Naive thymus-derived CD4-positive, alpha-beta T cell (primary cell): Measurements from ENCODE around the gene LCP1. TPM values are rescaled to one million over a fixed set of nuclear protein-coding genes. Genes with fewer than 3 reads are reported as not detected.

Source experiments
- ATAC-seq: fragments of 150-1000 bp; cut with Tn5 transposase; 2 replicates; pipeline ENCODE4 v1.10.0; 2021; ENCODE audit warnings: mild to moderate bottlenecking, moderate library complexity
- CTCF ChIA-PET: fragments of 350-600 bp; sonication (Branson Sonifier 250); formaldehyde crosslinking; loops from one replicate; lab custom pipeline; 2021; ENCODE audit warnings: antibody characterized with exemption; lab: Charles Lee
- POLR2A ChIA-PET: fragments of 350-600 bp; sonication (Branson Sonifier 250); formaldehyde crosslinking; loops from one replicate; lab custom pipeline; 2021; ENCODE audit warnings: antibody characterized with exemption, inconsistent platforms; lab: Charles Lee
- DNase-seq, 9 donors: peaks; one replicate each; pipeline versions ENCODE4 v3.0.0 to v3.0.0-alpha.2; 2020 to 2022; ENCODE audit warnings: mixed read lengths in 1 of 9
- H3K27ac ChIP-seq: one replicate; pipeline ENCODE4 v1.7.0; 2013; ENCODE audit warnings: mild to moderate bottlenecking, low read depth, low read length, moderate library complexity
- H3K27me3 ChIP-seq, 2 donors: one replicate each; pipeline ENCODE4 v1.7.0; 2013; ENCODE audit warnings: low read length in 2 of 2, mild to moderate bottlenecking in 2 of 2, moderate library complexity in 2 of 2; ENCODE audit not compliant: control insufficient read depth in 2 of 2, insufficient read depth in 2 of 2
- H3K36me3 ChIP-seq, 3 experiments: 1 replicate in 2 of 3; 2 replicates in 1 of 3; pipeline ENCODE4 v1.7.0; 2013; ENCODE audit warnings: low read length in 3 of 3, mild to moderate bottlenecking in 3 of 3, moderate library complexity in 1 of 3; ENCODE audit not compliant: insufficient read depth in 3 of 3, control insufficient read depth in 2 of 3
- H3K4me1 ChIP-seq, 2 donors: one replicate each; pipeline ENCODE4 v1.7.0; 2013; ENCODE audit warnings: low read length in 2 of 2, mild to moderate bottlenecking in 2 of 2, moderate library complexity in 1 of 2; ENCODE audit not compliant: control insufficient read depth in 2 of 2, insufficient read depth in 2 of 2
- H3K4me3 ChIP-seq: 2 replicates; pipeline ENCODE4 v1.7.0; 2013; ENCODE audit warnings: mild to moderate bottlenecking, low read length
- H3K9me3 ChIP-seq, 3 experiments: 1 replicate in 2 of 3; 2 replicates in 1 of 3; pipeline ENCODE4 v1.7.0; 2013; ENCODE audit warnings: low read length in 3 of 3; ENCODE audit not compliant: control insufficient read depth in 2 of 3
- H3K27ac Mint-ChIP-seq, 9 donors: one replicate each; pipeline ENCODE4 v1.8.0; 2020 to 2022; ENCODE audit warnings: mixed read lengths in 9 of 9, mild to moderate bottlenecking in 8 of 9, moderate library complexity in 5 of 9, inconsistent platforms in 2 of 9
- H3K27me3 Mint-ChIP-seq, 5 donors: one replicate each; pipeline ENCODE4 v1.8.0; 2021 to 2022; ENCODE audit warnings: mixed read lengths in 5 of 5, mild to moderate bottlenecking in 1 of 5
- H3K36me3 Mint-ChIP-seq, 5 donors: one replicate each; pipeline ENCODE4 v1.8.0; 2020 to 2022; ENCODE audit warnings: mixed read lengths in 5 of 5, mild to moderate bottlenecking in 3 of 5, inconsistent platforms in 1 of 5
- H3K4me1 Mint-ChIP-seq, 7 donors: one replicate each; pipeline ENCODE4 v1.8.0; 2020 to 2022; ENCODE audit warnings: mixed read lengths in 7 of 7, mild to moderate bottlenecking in 3 of 7, inconsistent platforms in 1 of 7
- H3K4me3 Mint-ChIP-seq, 10 donors: one replicate each; pipeline ENCODE4 v1.8.0; 2020 to 2022; ENCODE audit warnings: mild to moderate bottlenecking in 10 of 10, mixed read lengths in 10 of 10, moderate library complexity in 6 of 10, inconsistent platforms in 2 of 10
- H3K9me3 Mint-ChIP-seq, 11 donors: one replicate each; pipeline ENCODE4 v1.8.0; 2020 to 2022; ENCODE audit warnings: mixed read lengths in 11 of 11, mild to moderate bottlenecking in 4 of 11, inconsistent platforms in 1 of 11, moderate library complexity in 1 of 11
- intact Hi-C, 2 donors: fragments of 100-400 bp; cut with micrococcal nuclease; formaldehyde crosslinking; loops; one replicate each; pipeline ENCODE4 v1.15.1; 2023
- polyA plus RNA-seq, 2 donors: library from polyadenylated mRNA; unstranded; fragments of 300-500 nt; fragmentation: Illumina TruSeq; gene quantifications; one replicate each; pipeline ENCODE4 v1.2.3, GENCODE V29; 2021
- total RNA-seq, 6 experiments: library from RNA in 5 of 6; stranded (reverse) in 5 of 6; gene quantifications; 1 replicate in 5 of 6; 2 replicates in 1 of 6; pipeline ENCODE4 v1.2.3 and lab custom pipeline; 2021 to 2026

Gene LCP1
- total and polyA plus RNA-seq, 7 experiments from 2014 or later: 293 to 989 (median 685) TPM

DNA sequence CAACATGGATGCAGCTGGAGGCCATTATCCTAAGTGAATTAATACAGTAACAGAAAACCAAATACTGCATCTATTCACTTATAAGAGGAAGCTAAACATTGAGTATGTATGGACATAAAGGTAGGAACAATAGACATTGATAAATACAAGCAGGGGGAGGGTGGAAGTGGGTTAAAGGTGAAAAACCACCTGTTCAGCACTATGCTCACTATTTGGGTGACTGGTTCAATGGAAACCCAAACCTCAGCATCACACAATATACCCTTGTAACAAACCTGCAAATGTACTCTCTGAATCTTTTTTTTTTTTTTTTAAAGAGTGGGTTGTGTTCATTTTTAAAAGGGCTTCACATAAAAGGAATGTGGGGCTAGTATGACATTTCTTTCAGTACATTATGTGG lies 50.3 kb downstream of the LCP1 start:
- Mint-ChIP-seq H3K27me3 (no peaks in the 10 kb centered on the region), H3K4me1 (peaks cover 2 to 48% (median 12%) of the 10 kb centered on the region in 7 donors), H3K9me3 (no peaks in the 10 kb centered on the region), H3K36me3 (peaks cover 18 to 73% (median 46%) of the 10 kb centered on the region in 5 donors), H3K27ac (peak overlapping the region in 8 of 9 donors; percentile 59 to 89 (median 70)), H3K4me3 (no peak overlapping the region)
- Histone ChIP-seq H3K36me3 (peaks cover 25 to 98% (median 83%) of the 10 kb centered on the region in 3 experiments), H3K9me3 (no peaks in the 10 kb centered on the region), H3K27me3 (no peaks in the 10 kb centered on the region), H3K4me1 (peaks cover 0 to 6% of the 10 kb centered on the region in 2 donors), H3K27ac (peak overlapping the region; percentile 18), H3K4me3 (no peak overlapping the region)
- intact Hi-C loops: loop anchor here in 1 of 2 donors (2.0 kb wide), 1 partner anchor 15 kb away; no protein-coding TSS in a partner anchor
- ChIA-PET CTCF (no interaction called here), POLR2A (no interaction called here)
- DNase-seq (no peak), ATAC-seq (no peak)

- peaks cover 16 to 51% (median 20%) of the 10 kb centered on the region in 7 donors for H3K4me1 Mint-ChIP-seq
- H3K36me3 ChIP-seq: peaks cover 22 to 89% (median 77%) of the 10 kb centered on the region in 3 experiments
These were observed 51.9 kb downstream of the LCP1 start for GRCh38 chr13:46129955-46130618.

DNA sequence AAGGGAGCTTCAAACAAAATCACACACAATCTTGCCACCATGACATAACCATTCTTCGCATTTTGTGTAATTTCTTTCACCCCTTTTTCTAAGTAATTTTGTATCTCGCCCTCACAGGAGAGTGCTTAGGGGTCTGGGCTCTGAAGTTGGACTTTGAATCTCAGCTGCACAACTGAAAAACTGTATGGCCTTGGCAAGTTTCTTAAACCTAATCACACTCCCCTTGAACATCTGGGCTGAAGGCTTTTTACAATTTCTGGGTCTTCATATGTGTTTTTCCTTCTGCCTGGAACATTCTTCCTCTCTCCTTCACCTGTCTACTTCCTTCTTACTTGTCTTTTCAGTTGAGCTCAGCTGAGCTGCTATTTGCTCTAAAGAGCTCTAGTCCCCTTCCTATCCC lies 52.9 kb downstream of the LCP1 start:
- peaks cover 11 to 23% of the 10 kb centered on the region in 2 donors for H3K4me1 ChIP-seq
- H3K27me3 Mint-ChIP-seq: no peaks in the 10 kb centered on the region
- H3K4me3 ChIP-seq: no peak overlapping the region
- no peaks in the 10 kb centered on the region for H3K9me3 Mint-ChIP-seq
- H3K27ac ChIP-seq: no peak overlapping the region
- no peak for DNase-seq
- POLR2A ChIA-PET: interaction anchor here (1.2 kb wide), 1 partner anchor 10 kb away, joined by 3 read pairs; no protein-coding TSS in a partner anchor
- H3K27ac Mint-ChIP-seq: peak overlapping the region in 8 of 9 donors; percentile 1 to 77 (median 54)
- H3K36me3 ChIP-seq: peaks cover 21 to 80% (median 70%) of the 10 kb centered on the region in 3 experiments
- no peaks in the 10 kb centered on the region for H3K27me3 ChIP-seq
- intact Hi-C loops: loop anchor here in 1 of 2 donors (2.0 to 10.0 kb wide), 3 partner anchors 20 to 154 kb away; partner anchors contain the start of gene ZC3H13
- CTCF ChIA-PET: no interaction called here
- peaks cover 24 to 58% (median 30%) of the 10 kb centered on the region in 7 donors for H3K4me1 Mint-ChIP-seq
- no peak overlapping the region for H3K4me3 Mint-ChIP-seq
- ATAC-seq: no peak
- no peaks in the 10 kb centered on the region for H3K9me3 ChIP-seq
- peaks cover 10 to 60% (median 33%) of the 10 kb centered on the region in 5 donors for H3K36me3 Mint-ChIP-seq

More at GRCh38 chr13:46129955-46130618, 51.9 kb downstream of the LCP1 start:
- Mint-ChIP-seq H3K27ac (peak overlapping the region; percentile 1 to 77 (median 60)), H3K27me3 (no peaks in the 10 kb centered on the region), H3K36me3 (peaks cover 10 to 61% (median 33%) of the 10 kb centered on the region in 5 donors), H3K4me3 (no peak overlapping the region), H3K9me3 (no peaks in the 10 kb centered on the region)
- ATAC-seq (no peak), DNase-seq (no peak)
- Histone ChIP-seq H3K9me3 (no peaks in the 10 kb centered on the region), H3K4me3 (no peak overlapping the region), H3K27me3 (no peaks in the 10 kb centered on the region), H3K4me1 (peaks cover 6 to 14% of the 10 kb centered on the region in 2 donors), H3K27ac (no peak overlapping the region)
- ChIA-PET POLR2A (no interaction called here), CTCF (no interaction called here)
- intact Hi-C loops: loop anchor here in 1 of 2 donors (2.0 to 10.0 kb wide), 3 partner anchors 19 to 155 kb away; partner anchors contain the start of gene ZC3H13

DNA sequence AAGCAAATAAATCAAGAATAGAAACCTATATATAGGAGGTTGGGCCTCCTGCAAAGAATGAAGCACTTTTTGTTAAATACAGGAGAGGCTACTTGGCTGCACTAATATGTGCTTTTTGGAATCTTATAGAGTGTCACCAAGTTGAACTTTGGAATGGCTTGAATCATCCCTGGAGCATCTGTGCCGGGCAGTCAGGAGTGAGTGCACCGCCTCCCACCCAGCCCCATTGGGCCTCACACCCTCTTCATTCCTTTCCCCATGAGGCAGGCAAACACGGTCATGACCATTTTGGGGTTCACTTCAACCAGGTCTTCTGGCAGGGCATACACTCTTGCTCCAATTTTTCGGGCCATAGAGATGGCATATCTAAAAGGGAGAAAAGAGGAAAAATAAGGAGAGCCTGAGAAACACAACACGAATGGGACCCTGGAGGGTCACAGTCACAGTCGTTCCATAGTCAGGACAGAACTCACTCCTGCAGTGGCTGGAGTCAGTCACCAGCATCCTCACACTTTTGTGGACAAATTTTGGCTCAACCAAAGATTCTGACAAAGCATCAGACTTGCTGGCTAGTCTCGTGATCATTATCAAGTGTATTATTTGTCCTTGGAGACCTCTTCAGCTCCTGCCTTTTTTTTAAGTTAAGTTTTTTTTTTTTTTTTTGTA lies 54.5 kb downstream of the LCP1 start:
- Mint-ChIP-seq H3K4me1 (peaks cover 33 to 54% (median 45%) of the 10 kb centered on the region in 7 donors), H3K4me3 (no peak overlapping the region), H3K27me3 (no peaks in the 10 kb centered on the region), H3K27ac (peak overlapping the region in 7 of 9 donors; percentile 4 to 86 (median 60)), H3K36me3 (peaks cover 6 to 48% (median 28%) of the 10 kb centered on the region in 5 donors), H3K9me3 (no peaks in the 10 kb centered on the region)
- Histone ChIP-seq H3K36me3 (peaks cover 16 to 64% (median 56%) of the 10 kb centered on the region in 3 experiments), H3K27ac (peak overlapping the region; percentile 22), H3K9me3 (no peaks in the 10 kb centered on the region), H3K4me1 (peaks cover 14 to 29% of the 10 kb centered on the region in 2 donors), H3K4me3 (no peak overlapping the region), H3K27me3 (no peaks in the 10 kb centered on the region)
- DNase-seq: no peak
- ChIA-PET POLR2A (interaction anchor here (0.7 to 1.3 kb wide), 3 partner anchors 45 to 169 kb away, joined by 3 to 7 read pairs (median 4); no protein-coding TSS in a partner anchor), CTCF (interaction anchor here (0.6 to 2.5 kb wide), 13 partner anchors 10 to 955 kb away, joined by 3 to 10 read pairs (median 6); no protein-coding TSS in a partner anchor)
- no peak for ATAC-seq
- intact Hi-C loops: loop anchor here in 1 of 2 donors (2.0 to 10.0 kb wide), 5 partner anchors 21 to 161 kb away; partner anchors contain the start of gene ZC3H13

- no peaks in the 10 kb centered on the region for H3K9me3 ChIP-seq
- H3K36me3 ChIP-seq: peaks cover 16 to 57% (median 49%) of the 10 kb centered on the region in 3 experiments
- no peak overlapping the region for H3K4me3 ChIP-seq
- peak; percentile 44 to 74 (median 66) for DNase-seq
- H3K36me3 Mint-ChIP-seq: peaks cover 6 to 42% (median 28%) of the 10 kb centered on the region in 5 donors
- H3K27ac Mint-ChIP-seq: peak overlapping the region; percentile 60 to 96 (median 87)
- H3K4me3 Mint-ChIP-seq: peak overlapping the region in 3 of 10 donors; percentile 6 to 34 (median 8)
- peak; percentile 94 for ATAC-seq
- intact Hi-C loops: loop anchor here (1.0 to 10.0 kb wide), 12 partner anchors 32 to 615 kb away; partner anchors contain the start of gene ZC3H13 (in 2 of the 2)
- peak overlapping the region; percentile 66 for H3K27ac ChIP-seq
- ChIA-PET POLR2A (interaction anchor here (0.6 to 2.3 kb wide), 8 partner anchors 9 to 195 kb away, joined by 3 to 13 read pairs (median 4); partner anchors contain the start of gene ZC3H13), CTCF (interaction anchor here (0.7 to 2.5 kb wide), 28 partner anchors 9 to 616 kb away, joined by 3 to 10 read pairs (median 4); no protein-coding TSS in a partner anchor)
- H3K9me3 Mint-ChIP-seq: no peaks in the 10 kb centered on the region
- H3K4me1 ChIP-seq: peaks cover 11 to 31% of the 10 kb centered on the region in 2 donors
- H3K27me3 Mint-ChIP-seq: peaks cover 0 to 2% (median 0%) of the 10 kb centered on the region in 5 donors
- no peaks in the 10 kb centered on the region for H3K27me3 ChIP-seq
- H3K4me1 Mint-ChIP-seq: peaks cover 35 to 54% (median 49%) of the 10 kb centered on the region in 7 donors
These were observed 55.2 kb downstream of the LCP1 start for GRCh38 chr13:46126552-46127357.
